HK-2 (cell line): Measurements from ENCODE around the gene MAGEA4.

Experiments
- DNase-seq: peaks from one replicate; pipeline ENCODE4 v3.0.0-alpha.2; 2018; ENCODE audit not compliant: unreplicated experiment

Gene MAGEA4

GRCh38 chrX:151923648-151924047, 11.0 kb downstream of the MAGEA4 start:
- no peak for DNase-seq

DNA sequence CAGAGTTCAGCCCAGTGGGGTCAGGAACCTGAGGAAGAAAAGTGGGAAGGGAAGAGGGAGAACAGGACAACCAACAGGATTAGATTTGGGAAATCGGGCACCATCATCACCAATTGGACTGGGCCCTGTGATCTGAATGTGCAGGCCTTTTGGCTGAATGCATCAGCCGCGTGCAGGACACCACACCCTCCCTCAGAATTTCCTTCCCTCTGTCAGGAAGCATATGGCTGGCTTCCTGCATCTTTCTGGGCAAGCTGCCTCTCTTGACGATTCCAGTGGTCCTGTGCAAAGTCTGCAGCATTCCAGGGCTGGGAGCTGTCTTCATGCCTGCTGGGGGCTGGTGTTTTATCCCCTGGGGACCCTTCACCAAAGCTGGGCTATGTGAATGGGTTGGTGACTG, 16.4 kb downstream of the MAGEA4 start:
- no peak for DNase-seq

DNA sequence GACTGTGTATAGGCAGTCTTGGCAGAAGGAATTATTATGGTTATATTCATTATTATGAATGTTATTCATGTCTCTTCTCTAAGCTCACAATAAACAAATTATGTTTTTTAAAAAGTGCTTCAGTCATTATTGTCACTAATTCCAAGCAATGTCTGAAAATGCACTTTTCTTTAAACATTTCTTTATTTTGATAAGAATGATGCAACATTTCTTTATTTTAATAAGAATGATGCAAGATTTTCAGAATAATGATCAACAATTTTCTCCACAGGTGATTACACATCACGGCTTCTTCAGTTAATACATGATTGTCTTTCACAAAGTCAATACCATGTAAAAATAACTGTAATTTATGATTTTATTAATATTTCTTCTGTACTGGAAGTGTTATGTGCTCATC, 22.7 kb downstream of the MAGEA4 start:
- no peak for DNase-seq

DNA sequence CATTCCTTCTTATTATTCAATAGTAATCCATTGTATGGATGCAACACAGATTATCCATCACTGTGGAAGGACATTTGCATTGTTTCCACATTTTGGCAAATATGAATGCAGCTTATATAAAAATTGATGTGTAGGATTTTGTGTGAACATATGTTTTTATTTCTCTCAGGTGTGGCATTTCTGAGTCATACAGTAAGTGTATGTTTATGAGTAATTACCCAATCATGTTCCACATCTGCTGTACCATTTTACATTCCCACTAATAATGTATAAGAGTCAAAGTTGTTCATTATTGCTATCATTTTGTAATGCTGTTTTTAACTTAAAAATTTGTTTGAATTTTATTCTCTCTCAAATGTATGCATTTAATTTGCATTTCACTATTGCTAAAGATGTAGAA, 25.5 kb downstream of the MAGEA4 start:
- no peak for DNase-seq

DNA sequence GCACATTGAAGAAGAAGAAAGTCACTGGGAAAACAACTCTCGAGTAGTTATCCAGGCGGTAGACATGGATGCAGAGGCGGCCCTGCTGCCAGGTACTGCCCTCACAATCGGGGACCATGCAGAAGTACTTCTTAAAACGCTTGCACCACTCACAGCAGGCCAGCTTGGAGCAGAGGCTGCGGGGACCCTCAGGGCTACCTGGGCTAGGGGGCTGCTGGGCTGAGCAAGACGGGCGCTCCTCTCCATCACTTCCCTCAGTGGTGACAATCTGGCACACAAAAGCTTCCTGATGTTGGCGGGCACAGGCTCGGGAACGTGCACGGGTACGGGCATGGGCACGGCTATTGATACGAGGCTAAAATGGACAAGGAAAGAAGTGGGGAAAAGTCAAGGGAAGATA, 42.0 kb downstream of the MAGEA4 start:
- no peak for DNase-seq

GRCh38 chrX:151958101-151958500, 45.4 kb downstream of the MAGEA4 start:
- DNase-seq, result no peak

DNA sequence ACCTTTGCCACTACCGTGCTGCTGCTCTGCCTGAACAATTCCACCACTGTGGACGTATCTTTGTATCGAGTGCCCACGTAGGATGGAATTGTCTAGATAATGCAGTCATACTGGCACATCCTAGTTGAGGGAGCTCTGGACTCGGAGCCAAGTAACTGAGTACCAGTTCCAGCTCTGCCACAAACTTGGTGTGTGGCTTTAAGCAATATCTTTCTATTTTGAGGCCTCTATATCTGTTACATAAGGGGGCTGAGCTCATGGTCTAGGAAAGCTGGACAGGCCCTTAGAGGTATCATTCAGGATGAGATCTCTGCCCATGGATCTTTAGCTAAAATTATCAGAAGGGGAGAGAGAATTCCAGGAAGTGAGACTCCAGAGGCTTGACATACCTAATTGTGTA, 49.3 kb downstream of the MAGEA4 start:
- DNase-seq, result no peak

DNA sequence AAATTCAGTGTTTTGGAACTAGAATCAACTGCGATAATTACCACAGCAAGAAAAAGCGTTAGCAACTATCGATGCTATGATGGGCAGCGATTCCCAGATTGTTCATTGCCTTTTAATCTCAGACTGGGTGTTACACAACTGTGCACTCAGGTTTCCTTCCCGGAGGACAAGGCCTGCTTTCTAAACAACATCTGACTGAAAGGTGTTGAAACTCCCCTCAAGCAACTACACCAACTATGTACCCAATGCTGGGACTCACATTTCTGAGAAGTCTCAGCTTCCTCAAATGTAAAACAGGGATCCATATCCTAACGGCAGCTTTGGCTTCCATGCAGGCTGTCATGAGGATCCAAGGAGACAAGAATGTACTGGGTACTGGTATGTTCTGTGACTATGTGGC, 53.5 kb downstream of the MAGEA4 start:
- DNase-seq, result no peak

GRCh38 chrX:151970027-151970426, 57.3 kb downstream of the MAGEA4 start:
- no peak for DNase-seq

DNA sequence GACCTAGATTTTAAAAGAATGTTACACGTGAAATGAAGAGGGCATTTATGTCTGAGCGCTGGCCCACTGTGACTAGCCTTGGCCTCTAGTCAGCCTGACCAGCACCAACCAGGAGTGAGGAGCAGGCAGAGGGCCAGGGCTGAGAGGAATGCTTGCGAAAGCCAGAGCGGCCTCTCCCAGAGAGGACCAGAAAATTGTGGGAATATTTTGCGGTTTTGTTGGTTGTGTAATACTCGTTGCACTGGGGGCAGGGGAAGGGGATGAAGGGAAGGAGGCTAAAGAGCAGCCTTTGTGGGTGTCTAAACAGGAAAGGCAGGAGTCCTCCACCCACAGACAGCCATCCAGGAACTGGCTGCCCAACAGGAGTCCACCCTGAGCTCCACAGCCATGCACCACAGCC, 58.0 kb downstream of the MAGEA4 start:
- peak; percentile 62 for DNase-seq

- no peak for DNase-seq
These were observed 60.5 kb downstream of the MAGEA4 start for GRCh38 chrX:151973060-151973661.

- DNase-seq, result peak; percentile 11
These were observed 61.2 kb downstream of the MAGEA4 start for GRCh38 chrX:151973851-151974335.
